ENCODE measurements around the gene TOMM5.
"Not testable (repeated sequence)": the region's sequence is repeated elsewhere in the genome, so short reads cannot be mapped to it uniquely, and the experiment has no call there.

Gene TOMM5

DNA sequence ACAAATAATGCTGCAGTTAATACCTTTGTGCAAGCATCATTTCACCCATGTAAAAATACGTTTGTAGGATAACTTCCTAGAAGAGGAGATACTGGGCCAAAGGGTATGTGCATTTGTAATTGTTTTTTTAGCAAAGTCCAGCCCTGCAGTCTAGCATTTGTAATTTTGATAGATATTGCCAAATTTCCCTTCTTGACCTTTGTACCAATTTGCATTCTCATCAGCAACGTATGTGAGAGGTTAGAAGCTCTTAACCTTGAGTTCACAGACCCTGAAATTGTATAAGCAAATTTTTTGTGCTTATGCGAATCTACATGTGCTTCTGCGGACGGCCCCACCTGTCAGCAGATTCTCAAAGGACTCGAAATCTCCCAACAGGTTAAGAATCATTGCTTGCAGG, 18.6 kb upstream of the TOMM5 start:
- Histone ChIP-seq H3K27me3 (peaks cover 50% of the 10 kb centered on the region), H3K9me3 (no peaks in the 10 kb centered on the region), H3K36me3 (no peaks in the 10 kb centered on the region), H3K4me1 (ENCODE audit: control insufficient read depth in 1 of 2, insufficient read depth in 1 of 2, low read depth in 1 of 2, low read length in 1 of 2) (no peaks in the 10 kb centered on the region), H3K4me3 (ENCODE audit: low read depth in 1 of 2, low read length in 1 of 2) (no peak overlapping the region), H3K27ac (no peak overlapping the region)
- TF ChIP-seq, protein P1, sequence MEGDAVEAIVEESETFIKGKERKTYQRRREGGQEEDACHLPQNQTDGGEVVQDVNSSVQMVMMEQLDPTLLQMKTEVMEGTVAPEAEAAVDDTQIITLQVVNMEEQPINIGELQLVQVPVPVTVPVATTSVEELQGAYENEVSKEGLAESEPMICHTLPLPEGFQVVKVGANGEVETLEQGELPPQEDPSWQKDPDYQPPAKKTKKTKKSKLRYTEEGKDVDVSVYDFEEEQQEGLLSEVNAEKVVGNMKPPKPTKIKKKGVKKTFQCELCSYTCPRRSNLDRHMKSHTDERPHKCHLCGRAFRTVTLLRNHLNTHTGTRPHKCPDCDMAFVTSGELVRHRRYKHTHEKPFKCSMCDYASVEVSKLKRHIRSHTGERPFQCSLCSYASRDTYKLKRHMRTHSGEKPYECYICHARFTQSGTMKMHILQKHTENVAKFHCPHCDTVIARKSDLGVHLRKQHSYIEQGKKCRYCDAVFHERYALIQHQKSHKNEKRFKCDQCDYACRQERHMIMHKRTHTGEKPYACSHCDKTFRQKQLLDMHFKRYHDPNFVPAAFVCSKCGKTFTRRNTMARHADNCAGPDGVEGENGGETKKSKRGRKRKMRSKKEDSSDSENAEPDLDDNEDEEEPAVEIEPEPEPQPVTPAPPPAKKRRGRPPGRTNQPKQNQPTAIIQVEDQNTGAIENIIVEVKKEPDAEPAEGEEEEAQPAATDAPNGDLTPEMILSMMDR (IDR thresholded peaks at IDR 0.05): no peak

DNA sequence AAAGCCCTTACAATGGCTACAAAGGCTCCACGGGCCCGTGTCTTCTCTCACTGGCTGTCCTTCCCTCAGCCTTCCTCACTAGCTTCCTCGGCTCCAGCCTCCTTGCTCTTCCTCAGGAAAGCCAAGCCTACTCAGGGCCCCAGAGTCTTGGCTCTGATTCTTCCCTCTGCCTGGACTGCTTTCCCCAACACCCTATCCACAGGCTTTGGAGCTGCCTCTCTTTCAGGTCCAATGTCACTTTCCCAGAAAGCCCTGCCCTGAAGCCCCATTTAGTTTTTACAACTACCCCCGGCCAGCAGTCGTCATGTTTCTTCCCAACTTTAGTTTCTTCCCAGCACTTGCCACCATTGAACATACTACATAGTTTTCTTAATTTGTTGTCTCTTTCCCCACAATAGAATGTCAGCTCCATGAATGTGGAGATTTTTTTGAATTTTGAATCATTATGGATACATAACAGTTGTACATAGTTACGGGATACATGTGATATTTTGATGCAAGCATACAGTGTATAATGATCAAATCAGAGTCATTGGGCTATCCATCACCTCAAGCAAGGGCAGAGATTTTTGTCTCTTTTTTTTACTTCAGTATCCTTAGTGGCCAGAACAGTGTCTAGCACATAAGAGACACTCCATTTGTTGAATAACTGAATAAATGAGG, 17.5 kb upstream of the TOMM5 start:
- H3K36me3 ChIP-seq: no peaks in the 10 kb centered on the region
- peaks cover 62% of the 10 kb centered on the region for H3K27me3 ChIP-seq
- TF ChIP-seq, protein P1 (IDR thresholded peaks at IDR 0.05): no peak
- H3K9me3 ChIP-seq: no peaks in the 10 kb centered on the region
- no peaks in the 10 kb centered on the region for H3K4me1 ChIP-seq (ENCODE audit: control insufficient read depth in 1 of 2, insufficient read depth in 1 of 2, low read depth in 1 of 2, low read length in 1 of 2)
- H3K27ac ChIP-seq: no peak overlapping the region
- no peak overlapping the region for H3K4me3 ChIP-seq (ENCODE audit: low read depth in 1 of 2, low read length in 1 of 2)

DNA sequence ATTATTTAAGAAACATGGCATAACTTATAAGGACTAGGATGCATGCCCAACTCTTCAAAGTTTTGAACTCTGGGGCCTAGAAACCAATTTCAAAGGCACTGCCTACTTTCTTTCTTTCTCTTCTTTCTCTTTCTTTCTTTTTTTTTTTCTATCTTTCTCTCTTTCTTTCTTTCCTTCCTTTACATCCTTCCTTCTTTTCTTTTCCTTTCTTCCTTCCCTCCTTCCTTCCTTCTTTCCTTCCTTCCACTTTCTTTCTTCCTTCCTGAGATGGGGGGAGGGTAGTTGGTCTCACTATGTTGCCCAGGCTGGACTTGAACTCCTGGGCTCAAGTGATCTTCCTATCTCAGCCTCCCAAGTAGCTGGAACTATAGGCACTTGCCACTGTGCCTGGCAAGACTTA, 15.9 kb upstream of the TOMM5 start:
- no peak overlapping the region for H3K27ac ChIP-seq
- H3K36me3 ChIP-seq: no peaks in the 10 kb centered on the region
- H3K9me3 ChIP-seq: no peaks in the 10 kb centered on the region
- no peaks in the 10 kb centered on the region for H3K4me1 ChIP-seq (ENCODE audit: control insufficient read depth in 1 of 2, insufficient read depth in 1 of 2, low read depth in 1 of 2, low read length in 1 of 2)
- peaks cover 65% of the 10 kb centered on the region for H3K27me3 ChIP-seq
- H3K4me3 ChIP-seq (ENCODE audit: low read depth in 1 of 2, low read length in 1 of 2): no peak overlapping the region
- TF ChIP-seq, protein P1 (IDR thresholded peaks at IDR 0.05): no peak

DNA sequence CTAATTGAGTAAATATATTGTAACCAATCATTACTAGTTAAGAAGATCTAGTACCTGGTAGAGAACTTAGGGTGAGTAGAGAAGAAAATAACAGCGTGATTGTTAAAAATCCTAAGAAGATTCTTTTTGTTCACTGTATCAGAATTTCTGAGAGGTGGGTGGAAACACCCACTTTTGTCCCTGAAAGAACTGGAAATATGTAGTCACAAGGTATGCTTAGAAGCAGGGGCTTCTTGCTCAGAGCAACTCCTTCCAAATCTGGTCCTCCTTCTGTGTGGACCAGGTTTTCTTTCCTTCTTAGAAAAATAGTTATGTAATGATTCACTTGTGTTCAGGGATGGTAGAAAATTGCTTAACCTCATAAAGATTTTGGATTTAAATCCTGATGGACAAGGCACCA, 11.9 kb upstream of the TOMM5 start:
- Histone ChIP-seq H3K4me1 (ENCODE audit: control insufficient read depth in 1 of 2, insufficient read depth in 1 of 2, low read depth in 1 of 2, low read length in 1 of 2) (no peaks in the 10 kb centered on the region), H3K27ac (no peak overlapping the region), H3K9me3 (no peaks in the 10 kb centered on the region), H3K36me3 (no peaks in the 10 kb centered on the region), H3K4me3 (ENCODE audit: low read depth in 1 of 2, low read length in 1 of 2) (no peak overlapping the region), H3K27me3 (peaks cover 65% of the 10 kb centered on the region)
- TF ChIP-seq, protein P1 (IDR thresholded peaks at IDR 0.05): no peak

DNA sequence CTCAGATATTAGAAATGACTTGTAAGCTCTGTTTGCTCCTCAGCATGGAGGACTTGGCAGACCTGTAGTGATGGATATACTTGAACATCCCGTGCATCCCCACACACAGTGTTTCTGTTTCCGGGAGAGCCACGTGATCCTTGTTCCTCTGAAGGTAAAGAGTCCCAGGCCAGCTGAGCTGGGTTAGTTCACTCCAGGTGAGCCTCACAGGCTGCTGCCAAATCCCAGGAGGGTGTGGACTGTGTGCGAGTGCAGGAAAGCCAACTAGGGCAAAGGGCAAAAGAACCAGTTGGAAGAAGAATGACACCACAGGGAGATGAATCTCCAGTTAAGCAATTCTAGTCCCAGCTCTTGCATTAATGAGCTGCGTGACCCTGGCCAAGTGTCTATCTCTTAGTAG, 10.4 kb upstream of the TOMM5 start:
- Histone ChIP-seq H3K4me1 (ENCODE audit: control insufficient read depth in 1 of 2, insufficient read depth in 1 of 2, low read depth in 1 of 2, low read length in 1 of 2) (no peaks in the 10 kb centered on the region), H3K36me3 (no peaks in the 10 kb centered on the region), H3K9me3 (no peaks in the 10 kb centered on the region), H3K27me3 (peaks cover 67% of the 10 kb centered on the region), H3K4me3 (ENCODE audit: low read depth in 1 of 2, low read length in 1 of 2) (no peak overlapping the region), H3K27ac (no peak overlapping the region)
- TF ChIP-seq, protein P1 (IDR thresholded peaks at IDR 0.05): no peak

DNA sequence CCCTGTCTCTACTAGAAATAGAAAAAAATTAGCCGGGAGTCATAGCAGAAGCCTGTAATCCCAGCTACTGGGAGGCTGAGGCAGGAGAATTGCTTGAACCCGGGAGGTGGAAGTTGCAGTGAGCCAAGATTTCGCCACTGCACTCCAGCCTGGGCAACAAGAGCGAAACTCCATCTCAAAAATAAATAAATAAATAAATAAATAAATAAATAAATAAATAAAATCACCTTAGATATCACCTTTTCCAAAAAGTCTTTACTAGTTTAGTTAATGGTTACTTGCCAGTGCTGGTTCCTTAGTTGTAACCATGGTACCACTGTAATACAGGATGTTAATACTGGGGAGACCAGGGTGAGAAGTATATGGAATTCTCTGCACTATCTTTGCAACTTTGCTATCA, 9.7 kb upstream of the TOMM5 start:
- not testable (repeated sequence) for H3K27ac ChIP-seq; H3K4me1 ChIP-seq (ENCODE audit: control insufficient read depth in 1 of 2, insufficient read depth in 1 of 2, low read depth in 1 of 2, low read length in 1 of 2); H3K4me3 ChIP-seq (ENCODE audit: low read depth in 1 of 2, low read length in 1 of 2); H3K36me3 ChIP-seq; H3K9me3 ChIP-seq
- H3K27me3 ChIP-seq: peaks cover 70% of the 10 kb centered on the region
